HEK293 (cell line): ENCODE results near the gene AGK.

ENCODE experiments used
- CTCF ChIA-PET: fragments of 350-600 bp; formaldehyde crosslinking; extraction: SDS; loops from one replicate; lab custom pipeline; 2021; ENCODE audit warnings: antibody characterized with exemption; lab: Yijun Ruan, JAX
- POLR2A ChIA-PET: fragments of 300-600 bp; formaldehyde crosslinking; extraction: SDS; loops from one replicate; lab custom pipeline; 2020; ENCODE audit warnings: antibody characterized with exemption, inconsistent platforms; lab: Yijun Ruan, JAX
- H3K27ac ChIP-seq: fragments of 200-500 bp; sonication (Bioruptor generic); 2 replicates; pipeline ENCODE4 v1.5.1; 2014; ENCODE audit warnings: low read depth, low read length, control low read depth, inconsistent platforms; ENCODE audit errors: extremely low read depth
- H3K36me3 ChIP-seq, 2 experiments: fragments of 200-500 bp in 1 of 2; sonication (Bioruptor generic) in 1 of 2; 1 replicate in 1 of 2; 2 replicates in 1 of 2; pipeline ENCODE4 v1.5.1; 2014 to 2017; ENCODE audit warnings: inconsistent platforms in 2 of 2, low read length in 2 of 2; ENCODE audit not compliant: control insufficient read depth in 2 of 2, insufficient read depth in 1 of 2
- H3K4me1 ChIP-seq: fragments of 200-500 bp; sonication (Bioruptor generic); 2 replicates; pipeline ENCODE4 v1.5.1; 2014; ENCODE audit warnings: mild to moderate bottlenecking, low read length, inconsistent platforms; ENCODE audit not compliant: control insufficient read depth, insufficient read depth
- H3K4me3 ChIP-seq: 2 replicates; pipeline ENCODE4 v1.5.1; 2011; ENCODE audit warnings: low read depth, mild to moderate bottlenecking, control low read depth, low read length, moderate library complexity
- H3K9me3 ChIP-seq: fragments of 200-500 bp; sonication (Bioruptor generic); 2 replicates; pipeline ENCODE4 v1.5.1; 2014; ENCODE audit warnings: low read depth, low read length, inconsistent platforms; ENCODE audit not compliant: control insufficient read depth, insufficient read depth
- HOXD13 ChIP-seq: sonication (generic); formaldehyde crosslinking; IDR thresholded peaks from 2 replicates; pipeline ENCODE4 v1.8.0; 2022; ENCODE audit warnings: missing genetic modification reagents, borderline replicate concordance
- INSM2 ChIP-seq: fragments of 450-650 bp; formaldehyde crosslinking; IDR thresholded peaks from 2 replicates; pipeline ENCODE4 v1.5.1; 2016; ENCODE audit warnings: missing biosample characterization, missing genetic modification characterization
- MZF1 ChIP-seq: fragments of 450-650 bp; formaldehyde crosslinking; IDR thresholded peaks from 2 replicates; pipeline ENCODE4 v1.5.1; 2017; ENCODE audit warnings: missing biosample characterization, missing genetic modification characterization, borderline replicate concordance
- PRDM1 ChIP-seq: fragments of 450-650 bp; formaldehyde crosslinking; IDR thresholded peaks from 2 replicates; pipeline ENCODE4; 2016; ENCODE audit warnings: missing biosample characterization, missing genetic modification characterization
- REPIN1 ChIP-seq: fragments of 450-650 bp; formaldehyde crosslinking; IDR thresholded peaks from 2 replicates; pipeline ENCODE4 v1.5.1; 2017; ENCODE audit warnings: missing biosample characterization, missing genetic modification characterization, low read depth
- ZBTB48 ChIP-seq: fragments of 450-650 bp; formaldehyde crosslinking; IDR thresholded peaks from 2 replicates; pipeline ENCODE4 v1.5.1; 2016; ENCODE audit warnings: missing biosample characterization, missing genetic modification characterization
- ZNF184 ChIP-seq: fragments of 450-650 bp; IDR thresholded peaks from 2 replicates; pipeline ENCODE4 v1.5.1; 2018; ENCODE audit warnings: missing biosample characterization, mild to moderate bottlenecking, missing genetic modification characterization
- ZNF23 ChIP-seq: fragments of 450-650 bp; formaldehyde crosslinking; IDR thresholded peaks from 2 replicates; pipeline ENCODE4 v1.5.1; 2016; ENCODE audit warnings: missing biosample characterization, missing genetic modification characterization, borderline replicate concordance
- ZNF350 ChIP-seq: fragments of 450-650 bp; formaldehyde crosslinking; IDR thresholded peaks from 2 replicates; pipeline ENCODE4 v1.5.0; 2017; ENCODE audit warnings: missing biosample characterization, mild to moderate bottlenecking, missing genetic modification characterization
- ZNF394 ChIP-seq: fragments of 450-650 bp; formaldehyde crosslinking; IDR thresholded peaks from 2 replicates; pipeline ENCODE4 v1.5.1; 2016; ENCODE audit warnings: missing biosample characterization, missing genetic modification characterization, mild to moderate bottlenecking, moderate library complexity, borderline replicate concordance
- ZNF629 ChIP-seq: fragments of 450-650 bp; formaldehyde crosslinking; IDR thresholded peaks from 2 replicates; pipeline ENCODE4 v1.5.1; 2017; ENCODE audit warnings: missing biosample characterization, missing genetic modification characterization
- ZNF76 ChIP-seq: fragments of 450-650 bp; formaldehyde crosslinking; IDR thresholded peaks from 2 replicates; pipeline ENCODE4; 2016; ENCODE audit warnings: low read depth, missing biosample characterization, missing genetic modification characterization, borderline replicate concordance
- ZNF830 ChIP-seq: fragments of 450-650 bp; IDR thresholded peaks from 2 replicates; pipeline ENCODE4 v1.5.0; 2018; ENCODE audit warnings: missing biosample characterization, missing genetic modification characterization, low read depth, mild to moderate bottlenecking, moderate library complexity
- ZSCAN16 ChIP-seq: fragments of 450-650 bp; formaldehyde crosslinking; IDR thresholded peaks from 2 replicates; pipeline ENCODE4 v1.5.1; 2016; ENCODE audit warnings: missing biosample characterization, missing genetic modification characterization
- TF ChIP-seq, protein P1 (sequence below): fragments of 450-650 bp; formaldehyde crosslinking; IDR thresholded peaks from 2 replicates; pipeline ENCODE4; 2016; ENCODE audit warnings: missing biosample characterization, missing genetic modification characterization
- TF ChIP-seq, protein P2 (sequence below): fragments of 450-650 bp; formaldehyde crosslinking; IDR thresholded peaks from 2 replicates; pipeline ENCODE4 v1.5.1; 2017; ENCODE audit warnings: missing biosample characterization, missing genetic modification characterization
- TF ChIP-seq, protein P3 (sequence below): sonication (generic); formaldehyde crosslinking; IDR thresholded peaks from 2 replicates; pipeline ENCODE4 v1.8.1; 2022; ENCODE audit warnings: mild to moderate bottlenecking, moderate library complexity, missing genetic modification reagents
- TF ChIP-seq, protein P4 (sequence below): fragments of 450-650 bp; formaldehyde crosslinking; IDR thresholded peaks from 2 replicates; pipeline ENCODE4 v1.5.1; 2017; ENCODE audit warnings: missing biosample characterization, missing genetic modification characterization
- TF ChIP-seq, protein P5 (sequence below): fragments of 450-650 bp; formaldehyde crosslinking; IDR thresholded peaks from 2 replicates; pipeline ENCODE4 v1.5.1; 2017; ENCODE audit warnings: missing biosample characterization, mild to moderate bottlenecking, missing genetic modification characterization, moderate library complexity

The AGK gene

DNA sequence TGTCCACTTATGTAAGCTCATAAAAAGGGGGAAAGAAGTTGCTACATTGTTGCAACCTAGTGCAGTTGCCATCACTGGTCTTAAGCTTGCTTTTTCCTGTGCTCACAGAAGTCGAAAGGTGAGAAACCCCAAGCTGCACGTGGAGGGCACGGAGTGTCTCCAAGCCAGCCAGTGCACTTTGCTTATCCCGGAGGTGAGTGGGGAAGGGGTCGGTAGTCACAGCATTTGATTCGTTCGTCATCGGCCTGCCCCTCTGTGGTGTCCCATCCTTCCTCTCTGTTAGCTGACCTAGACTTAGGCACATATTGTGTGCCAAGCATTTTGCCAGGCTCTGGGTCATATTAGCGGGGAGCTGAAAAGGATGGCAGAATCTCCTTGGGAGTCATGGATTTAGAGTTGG lies 100.2 kb downstream of the AGK start:
- TF ChIP-seq INSM2 (tag by site-specific recombination) (no peak), REPIN1 (tag by site-specific recombination) (no peak), ZNF184 (tag by site-specific recombination) (no peak), ZNF23 (no peak), ZNF350 (tag by site-specific recombination) (no peak), PRDM1 (tag by site-specific recombination) (no peak), ZNF394 (tag by site-specific recombination) (no peak), ZNF76 (tag by site-specific recombination) (no peak), ZBTB48 (tag by site-specific recombination) (no peak), ZSCAN16 (no peak), ZNF629 (no peak), MZF1 (tag by site-specific recombination) (no peak), HOXD13 (no peak), ZNF830 (tag by site-specific recombination) (no peak)
- TF ChIP-seq, protein P1, sequence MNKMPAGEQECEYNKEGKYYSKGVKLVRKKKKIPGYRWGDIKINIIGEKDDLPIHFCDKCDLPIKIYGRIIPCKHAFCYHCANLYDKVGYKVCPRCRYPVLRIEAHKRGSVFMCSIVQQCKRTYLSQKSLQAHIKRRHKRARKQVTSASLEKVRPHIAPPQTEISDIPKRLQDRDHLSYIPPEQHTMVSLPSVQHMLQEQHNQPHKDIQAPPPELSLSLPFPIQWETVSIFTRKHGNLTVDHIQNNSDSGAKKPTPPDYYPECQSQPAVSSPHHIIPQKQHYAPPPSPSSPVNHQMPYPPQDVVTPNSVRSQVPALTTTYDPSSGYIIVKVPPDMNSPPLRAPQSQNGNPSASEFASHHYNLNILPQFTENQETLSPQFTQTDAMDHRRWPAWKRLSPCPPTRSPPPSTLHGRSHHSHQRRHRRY (tag by site-specific recombination) = no peak
- TF ChIP-seq, protein P2, sequence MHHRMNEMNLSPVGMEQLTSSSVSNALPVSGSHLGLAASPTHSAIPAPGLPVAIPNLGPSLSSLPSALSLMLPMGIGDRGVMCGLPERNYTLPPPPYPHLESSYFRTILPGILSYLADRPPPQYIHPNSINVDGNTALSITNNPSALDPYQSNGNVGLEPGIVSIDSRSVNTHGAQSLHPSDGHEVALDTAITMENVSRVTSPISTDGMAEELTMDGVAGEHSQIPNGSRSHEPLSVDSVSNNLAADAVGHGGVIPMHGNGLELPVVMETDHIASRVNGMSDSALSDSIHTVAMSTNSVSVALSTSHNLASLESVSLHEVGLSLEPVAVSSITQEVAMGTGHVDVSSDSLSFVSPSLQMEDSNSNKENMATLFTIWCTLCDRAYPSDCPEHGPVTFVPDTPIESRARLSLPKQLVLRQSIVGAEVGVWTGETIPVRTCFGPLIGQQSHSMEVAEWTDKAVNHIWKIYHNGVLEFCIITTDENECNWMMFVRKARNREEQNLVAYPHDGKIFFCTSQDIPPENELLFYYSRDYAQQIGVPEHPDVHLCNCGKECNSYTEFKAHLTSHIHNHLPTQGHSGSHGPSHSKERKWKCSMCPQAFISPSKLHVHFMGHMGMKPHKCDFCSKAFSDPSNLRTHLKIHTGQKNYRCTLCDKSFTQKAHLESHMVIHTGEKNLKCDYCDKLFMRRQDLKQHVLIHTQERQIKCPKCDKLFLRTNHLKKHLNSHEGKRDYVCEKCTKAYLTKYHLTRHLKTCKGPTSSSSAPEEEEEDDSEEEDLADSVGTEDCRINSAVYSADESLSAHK (tag by site-specific recombination) = no peak
- TF ChIP-seq, protein P3, sequence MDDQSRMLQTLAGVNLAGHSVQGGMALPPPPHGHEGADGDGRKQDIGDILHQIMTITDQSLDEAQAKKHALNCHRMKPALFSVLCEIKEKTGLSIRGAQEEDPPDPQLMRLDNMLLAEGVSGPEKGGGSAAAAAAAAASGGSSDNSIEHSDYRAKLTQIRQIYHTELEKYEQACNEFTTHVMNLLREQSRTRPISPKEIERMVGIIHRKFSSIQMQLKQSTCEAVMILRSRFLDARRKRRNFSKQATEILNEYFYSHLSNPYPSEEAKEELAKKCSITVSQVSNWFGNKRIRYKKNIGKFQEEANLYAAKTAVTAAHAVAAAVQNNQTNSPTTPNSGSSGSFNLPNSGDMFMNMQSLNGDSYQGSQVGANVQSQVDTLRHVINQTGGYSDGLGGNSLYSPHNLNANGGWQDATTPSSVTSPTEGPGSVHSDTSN (CRISPR knock-in tag) = no peak
- TF ChIP-seq, protein P4, sequence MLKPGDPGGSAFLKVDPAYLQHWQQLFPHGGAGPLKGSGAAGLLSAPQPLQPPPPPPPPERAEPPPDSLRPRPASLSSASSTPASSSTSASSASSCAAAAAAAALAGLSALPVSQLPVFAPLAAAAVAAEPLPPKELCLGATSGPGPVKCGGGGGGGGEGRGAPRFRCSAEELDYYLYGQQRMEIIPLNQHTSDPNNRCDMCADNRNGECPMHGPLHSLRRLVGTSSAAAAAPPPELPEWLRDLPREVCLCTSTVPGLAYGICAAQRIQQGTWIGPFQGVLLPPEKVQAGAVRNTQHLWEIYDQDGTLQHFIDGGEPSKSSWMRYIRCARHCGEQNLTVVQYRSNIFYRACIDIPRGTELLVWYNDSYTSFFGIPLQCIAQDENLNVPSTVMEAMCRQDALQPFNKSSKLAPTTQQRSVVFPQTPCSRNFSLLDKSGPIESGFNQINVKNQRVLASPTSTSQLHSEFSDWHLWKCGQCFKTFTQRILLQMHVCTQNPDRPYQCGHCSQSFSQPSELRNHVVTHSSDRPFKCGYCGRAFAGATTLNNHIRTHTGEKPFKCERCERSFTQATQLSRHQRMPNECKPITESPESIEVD (tag by site-specific recombination) = no peak
- TF ChIP-seq, protein P5, sequence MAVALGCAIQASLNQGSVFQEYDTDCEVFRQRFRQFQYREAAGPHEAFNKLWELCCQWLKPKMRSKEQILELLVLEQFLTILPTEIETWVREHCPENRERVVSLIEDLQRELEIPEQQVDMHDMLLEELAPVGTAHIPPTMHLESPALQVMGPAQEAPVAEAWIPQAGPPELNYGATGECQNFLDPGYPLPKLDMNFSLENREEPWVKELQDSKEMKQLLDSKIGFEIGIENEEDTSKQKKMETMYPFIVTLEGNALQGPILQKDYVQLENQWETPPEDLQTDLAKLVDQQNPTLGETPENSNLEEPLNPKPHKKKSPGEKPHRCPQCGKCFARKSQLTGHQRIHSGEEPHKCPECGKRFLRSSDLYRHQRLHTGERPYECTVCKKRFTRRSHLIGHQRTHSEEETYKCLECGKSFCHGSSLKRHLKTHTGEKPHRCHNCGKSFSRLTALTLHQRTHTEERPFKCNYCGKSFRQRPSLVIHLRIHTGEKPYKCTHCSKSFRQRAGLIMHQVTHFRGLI = no peak
- Histone ChIP-seq H3K4me1 (no peaks in the 10 kb centered on the region), H3K4me3 (no peak overlapping the region), H3K27ac (no peak overlapping the region), H3K36me3 (peaks cover 0 to 69% of the 10 kb centered on the region in 2 experiments; a peak in 1 of 3 replicates), H3K9me3 (no peaks in the 10 kb centered on the region)
- POLR2A ChIA-PET = no interaction called here
- CTCF ChIA-PET = interaction anchor here (0.6 to 2.0 kb wide), 8 partner anchors 17 to 976 kb away, joined by 3 to 14 read pairs (median 4); partner anchors contain the start of gene SSBP1
